PFSK-1 (cell line): ENCODE data around the gene KMT2B.

Experiments
- POLR2AphosphoS5 ChIP-seq: IDR thresholded peaks from 2 replicates; pipeline ENCODE4 v1.6.1; 2012; ENCODE audit warnings: low read depth, mild to moderate bottlenecking, control low read depth, low read length, moderate library complexity
- REST ChIP-seq, 2 experiments: IDR thresholded peaks; 2 replicates each; pipeline versions ENCODE4 v1.6.1 to v1.8.0; 2011 to 2012; ENCODE audit warnings: low read depth in 2 of 2, low read length in 2 of 2, control low read depth in 1 of 2, inconsistent platforms in 1 of 2, mild to moderate bottlenecking in 1 of 2, moderate library complexity in 1 of 2; ENCODE audit not compliant: insufficient read depth in 1 of 2
- TAF1 ChIP-seq: IDR thresholded peaks from 2 replicates; pipeline ENCODE4 v1.6.1; 2012; ENCODE audit warnings: low read length, control low read depth, borderline replicate concordance; ENCODE audit not compliant: insufficient read depth

DNA sequence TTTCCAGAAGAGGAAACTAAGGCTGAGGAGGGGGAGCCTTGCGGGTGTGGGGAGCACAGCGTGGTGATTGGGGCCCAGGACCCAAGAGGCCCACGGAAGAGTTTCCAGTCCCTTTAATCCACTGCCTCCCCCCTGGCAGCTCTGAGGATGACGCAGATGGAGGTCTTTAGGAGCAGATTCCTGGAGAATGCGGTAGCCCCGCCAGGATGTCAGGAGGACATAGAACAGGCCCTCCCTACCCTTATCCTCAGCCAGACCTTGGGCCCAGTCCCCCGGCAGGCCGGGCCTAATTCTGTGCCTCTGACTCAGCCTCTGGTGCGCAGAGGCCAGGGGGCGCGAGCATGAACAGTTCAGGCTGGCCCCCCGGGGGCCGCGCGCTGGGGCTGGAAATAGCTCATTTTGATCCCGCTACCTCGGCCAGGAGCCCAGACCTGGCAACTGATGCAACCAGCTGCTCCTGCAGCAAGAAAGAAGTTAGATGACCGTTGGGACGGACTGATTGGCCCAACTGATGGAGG is 39.5 kb downstream of the KMT2B start:
- TF ChIP-seq POLR2AphosphoS5 (0 out of 2 replicates have a peak, but pooled peaks have one; percentile 14), REST (IDR thresholded peaks at IDR 0.05; ENCODE audit: insufficient read depth in 1 of 2, low read depth in 2 of 2, low read length in 2 of 2) (0 out of 4 replicates have a peak, but pooled peaks of 1 of the 2 experiments have one; percentile 9), TAF1 (no peak)
